GM12873 (cell line): ENCODE measurements around the gene SLC46A1.

Experiments
- CTCF ChIP-seq: IDR thresholded peaks from 2 replicates; pipeline ENCODE4 v1.5.1; 2012; ENCODE audit warnings: low read depth, mild to moderate bottlenecking, moderate library complexity, low read length, control low read depth; ENCODE audit not compliant: insufficient read depth; ENCODE audit errors: missing control alignments

SLC46A1 gene

GRCh38 chr17:28346746-28347246, 59.2 kb downstream of the SLC46A1 start:
- peak; percentile 17 for TF ChIP-seq CTCF

- TF ChIP-seq CTCF: no peak
Observed at GRCh38 chr17:28346199-28346580, 59.8 kb downstream of the SLC46A1 start.

GRCh38 chr17:28345419-28346198, 60.4 kb downstream of the SLC46A1 start:
- no peak for TF ChIP-seq CTCF
